Measurements from ENCODE around the gene SH3BGRL.

- TF ChIP-seq CTCF (IDR thresholded peaks at IDR 0.05): no peak
- TF ChIP-seq POLR2AphosphoS5 (IDR thresholded peaks at IDR 0.05): no peak
- no peak for TF ChIP-seq POLR2A (IDR thresholded peaks at IDR 0.05)
These were observed 102.7 kb downstream of the SH3BGRL start for GRCh38 chrX:81304563-81304962.

Measured in upper lobe of left lung (tissue), 4 donors.